AG09309 (cell line): ENCODE results near the gene RNF20.
A peak's percentile ranks its signal among the peaks of the same experiment; 100 is the strongest.
"Not testable (repeated sequence)": the region's sequence is repeated elsewhere in the genome, so short reads cannot be mapped to it uniquely, and the experiment has no call there.

Experiments used
- DNase-seq: peaks from one replicate; pipeline ENCODE4 v3.0.0-alpha.2; 2010; ENCODE audit warnings: low read depth
- H3K4me3 ChIP-seq: 2 replicates; pipeline ENCODE4 v1.5.1; 2011; ENCODE audit warnings: mild to moderate bottlenecking, low read depth, low read length, moderate library complexity; ENCODE audit not compliant: control insufficient read depth
- TF ChIP-seq, protein P1 (sequence below): IDR thresholded peaks from 2 replicates; pipeline ENCODE4 v1.5.1; 2011; ENCODE audit warnings: mild to moderate bottlenecking, low read depth, low read length, inconsistent platforms; ENCODE audit not compliant: insufficient read depth, control insufficient read depth; ENCODE audit errors: missing control alignments

Gene RNF20

DNA sequence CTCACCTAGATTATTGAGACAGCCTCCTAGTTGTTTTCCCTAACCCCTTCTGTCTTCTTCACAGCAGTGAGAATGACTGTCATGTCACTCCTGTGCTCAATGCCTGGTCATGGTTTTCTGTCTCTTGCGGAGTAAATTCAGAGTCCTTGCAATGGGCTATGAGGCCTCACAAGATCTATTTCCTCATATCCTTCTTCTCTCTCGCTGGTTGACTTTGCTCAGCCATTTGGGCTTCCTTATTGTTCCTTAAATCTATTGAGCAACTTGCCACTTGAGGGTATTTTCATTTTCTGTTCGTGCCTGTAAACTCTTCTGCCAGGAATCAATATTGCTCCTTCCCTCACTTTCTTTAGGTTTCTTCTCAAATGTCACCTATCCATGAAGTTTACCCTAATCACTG lies 52.1 kb downstream of the RNF20 start:
- no peak overlapping the region for H3K4me3 ChIP-seq
- TF ChIP-seq, protein P1, sequence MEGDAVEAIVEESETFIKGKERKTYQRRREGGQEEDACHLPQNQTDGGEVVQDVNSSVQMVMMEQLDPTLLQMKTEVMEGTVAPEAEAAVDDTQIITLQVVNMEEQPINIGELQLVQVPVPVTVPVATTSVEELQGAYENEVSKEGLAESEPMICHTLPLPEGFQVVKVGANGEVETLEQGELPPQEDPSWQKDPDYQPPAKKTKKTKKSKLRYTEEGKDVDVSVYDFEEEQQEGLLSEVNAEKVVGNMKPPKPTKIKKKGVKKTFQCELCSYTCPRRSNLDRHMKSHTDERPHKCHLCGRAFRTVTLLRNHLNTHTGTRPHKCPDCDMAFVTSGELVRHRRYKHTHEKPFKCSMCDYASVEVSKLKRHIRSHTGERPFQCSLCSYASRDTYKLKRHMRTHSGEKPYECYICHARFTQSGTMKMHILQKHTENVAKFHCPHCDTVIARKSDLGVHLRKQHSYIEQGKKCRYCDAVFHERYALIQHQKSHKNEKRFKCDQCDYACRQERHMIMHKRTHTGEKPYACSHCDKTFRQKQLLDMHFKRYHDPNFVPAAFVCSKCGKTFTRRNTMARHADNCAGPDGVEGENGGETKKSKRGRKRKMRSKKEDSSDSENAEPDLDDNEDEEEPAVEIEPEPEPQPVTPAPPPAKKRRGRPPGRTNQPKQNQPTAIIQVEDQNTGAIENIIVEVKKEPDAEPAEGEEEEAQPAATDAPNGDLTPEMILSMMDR: no peak
- DNase-seq: no peak

DNA sequence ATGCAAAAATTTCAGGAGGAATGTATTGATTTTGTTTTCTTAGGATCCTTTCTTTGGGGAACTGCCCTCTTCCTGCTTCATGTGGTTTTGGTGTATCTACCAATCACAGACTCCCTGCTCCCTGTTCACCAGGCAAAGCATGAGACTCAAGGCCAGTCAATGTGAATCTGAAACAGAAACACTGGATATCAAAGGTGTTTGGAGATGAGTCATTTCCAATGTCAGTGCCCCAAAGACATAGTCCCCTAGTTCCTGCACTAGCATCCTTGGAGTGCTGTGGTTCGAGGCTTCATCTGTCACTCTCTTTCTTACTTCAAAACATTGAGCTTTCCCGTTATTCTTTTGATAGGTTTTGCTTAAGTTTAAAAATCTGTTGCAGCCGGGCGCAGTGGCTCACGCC lies 53.0 kb downstream of the RNF20 start:
- TF ChIP-seq, protein P1: no peak
- no peak for DNase-seq
- H3K4me3 ChIP-seq: no peak overlapping the region

DNA sequence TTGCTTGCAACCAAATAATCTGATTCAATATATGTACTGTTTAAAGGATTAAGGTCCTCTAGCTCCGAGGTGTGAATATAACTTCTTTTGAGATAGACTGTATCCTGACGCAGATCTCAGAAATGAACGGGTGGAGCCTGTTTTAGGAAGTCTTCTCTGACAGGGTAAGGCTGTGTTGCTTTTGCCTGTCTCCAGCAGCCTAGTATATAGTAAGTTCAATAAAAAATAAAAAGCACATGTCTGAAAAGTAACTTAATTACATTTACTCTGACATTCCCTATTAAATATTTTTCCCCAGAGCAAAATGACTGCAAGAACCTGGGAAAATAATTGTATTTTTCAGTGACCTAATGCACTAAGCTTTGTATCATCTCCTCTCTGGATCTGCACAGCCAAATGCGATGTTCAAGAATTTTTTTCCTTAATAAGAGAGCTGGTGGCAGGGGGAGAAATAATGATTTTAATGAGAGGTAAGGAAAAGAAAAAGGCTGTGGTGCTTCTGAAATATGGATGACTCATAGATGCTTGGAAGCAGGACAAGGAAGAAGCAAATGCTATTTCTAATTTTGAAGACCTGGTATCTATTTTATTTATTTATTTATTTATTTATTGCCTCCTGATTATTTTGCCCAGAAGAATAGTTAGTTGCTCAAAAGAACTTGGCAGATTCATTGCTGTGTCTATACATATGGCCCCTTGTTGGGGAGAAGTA lies 53.8 kb downstream of the RNF20 start:
- TF ChIP-seq, protein P1: no peak
- DNase-seq: no peak
- H3K4me3 ChIP-seq: no peak overlapping the region

DNA sequence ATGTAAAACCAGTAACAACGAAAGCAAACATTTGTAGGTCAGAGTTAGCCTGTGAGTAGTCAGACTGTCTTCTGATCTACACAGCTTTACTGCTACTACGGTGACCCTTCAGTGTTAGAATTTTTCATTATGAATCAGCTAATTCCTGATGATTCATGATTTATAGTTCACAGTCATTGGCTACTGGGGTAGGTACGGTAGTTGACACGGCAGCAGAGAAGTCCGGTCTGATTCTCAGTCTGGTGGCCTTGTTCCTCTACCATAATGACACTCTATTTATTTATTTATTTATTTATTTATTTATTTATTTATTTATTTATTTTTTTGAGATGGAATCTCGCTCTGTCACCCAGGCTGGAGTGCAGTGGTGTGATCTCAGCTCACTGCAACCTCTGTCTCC lies 56.4 kb downstream of the RNF20 start:
- DNase-seq: peak; percentile 20
- H3K4me3 ChIP-seq: not testable (repeated sequence)

DNA sequence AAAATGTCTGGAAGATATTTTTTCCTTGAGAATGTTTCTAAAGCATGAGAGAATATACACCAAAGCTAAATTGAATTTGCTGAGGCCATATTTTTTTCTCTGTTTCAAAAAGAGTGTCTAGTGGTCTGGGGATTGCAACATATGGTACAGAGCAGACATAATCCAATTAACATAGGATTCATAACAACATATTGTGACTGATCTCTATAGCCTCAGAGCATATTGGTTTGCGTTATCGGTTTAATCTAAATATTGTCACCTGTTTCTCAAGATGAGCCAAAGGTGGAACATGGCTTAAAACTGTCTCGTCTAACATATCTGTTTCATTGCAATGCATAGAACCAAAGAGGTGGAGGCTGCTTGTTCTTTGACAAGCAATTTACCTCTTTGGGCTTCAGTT lies 57.2 kb downstream of the RNF20 start:
- no peak for DNase-seq
- H3K4me3 ChIP-seq: no peak overlapping the region
- TF ChIP-seq, protein P1: no peak

DNA sequence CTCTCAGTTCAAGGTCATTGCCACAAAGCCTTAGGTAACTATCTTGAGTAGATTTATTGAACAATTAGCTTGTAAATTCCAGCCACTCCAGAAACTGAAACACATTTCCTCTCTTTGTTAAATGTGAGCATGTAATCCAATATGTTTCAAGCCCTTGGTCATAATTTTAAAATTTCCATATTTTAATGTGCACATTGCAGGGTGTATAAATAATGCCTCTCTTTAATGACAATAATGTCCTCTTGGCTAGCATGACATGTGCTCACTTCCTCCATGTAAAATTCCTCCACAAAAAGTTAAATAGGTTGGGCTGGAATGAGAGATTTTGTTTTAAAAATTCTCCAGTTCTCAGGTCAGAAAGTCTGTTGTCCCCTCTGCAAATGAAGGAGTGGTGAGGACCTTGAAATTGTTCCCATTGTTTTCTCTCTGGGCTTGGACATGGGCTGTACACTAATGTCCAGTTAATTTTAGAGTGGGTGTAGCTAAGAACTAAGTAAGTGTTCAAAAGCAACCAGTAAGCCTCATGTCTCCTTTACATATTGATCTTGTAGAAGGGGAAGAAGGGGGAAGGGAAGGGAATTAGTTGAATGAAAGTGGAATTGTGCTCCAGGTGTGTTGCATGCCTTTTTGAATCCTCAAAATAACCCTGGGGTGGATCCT lies 58.3 kb downstream of the RNF20 start:
- DNase-seq: no peak
- TF ChIP-seq, protein P1: no peak
- H3K4me3 ChIP-seq: no peak overlapping the region

DNA sequence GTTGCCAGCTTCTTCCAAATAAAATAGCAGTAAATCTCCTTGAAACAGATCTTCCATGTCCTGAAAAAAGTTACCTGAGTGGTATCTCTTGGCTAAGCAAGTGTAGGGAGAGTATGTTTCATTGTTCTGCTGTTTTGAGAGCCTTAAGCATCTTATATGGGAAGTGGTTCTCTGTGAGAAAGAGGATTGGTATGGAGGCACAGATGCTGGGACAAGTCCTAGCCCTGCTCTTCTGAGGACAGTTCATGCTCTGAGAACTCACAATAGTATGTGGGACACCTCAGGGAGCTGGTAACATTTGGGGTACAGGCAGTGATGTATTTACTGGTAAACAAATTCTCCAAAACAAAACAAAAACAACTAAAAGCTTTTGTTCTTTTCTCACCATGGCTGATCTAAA lies 59.1 kb downstream of the RNF20 start:
- TF ChIP-seq, protein P1: no peak
- no peak overlapping the region for H3K4me3 ChIP-seq
- no peak for DNase-seq
